H1 (cell line): ENCODE measurements around the gene CALCR. TPM values are rescaled to one million over a fixed set of nuclear protein-coding genes. Genes with fewer than 3 reads are reported as not detected.

Experiments
- CTCF ChIA-PET: fragments of 300-600 bp; sonication (Branson Sonifier 250); formaldehyde crosslinking; loops from one replicate; lab custom pipeline; 2021; ENCODE audit not compliant: partially characterized antibody; lab: Charles Lee
- POLR2A ChIA-PET: fragments of 300-600 bp; sonication (Branson Sonifier 250); formaldehyde crosslinking; loops from one replicate; lab custom pipeline; 2021; ENCODE audit warnings: inconsistent platforms; ENCODE audit not compliant: partially characterized antibody; lab: Charles Lee
- DNase-seq, 2 experiments: peaks; one replicate each; pipeline versions ENCODE4 v3.0.0 to v3.0.0-alpha.2; 2010 to 2022; ENCODE audit warnings: low spot score in 2 of 2, low read depth in 1 of 2, mixed read lengths in 1 of 2
- FAIRE-seq: peaks from 2 replicates; lab custom pipeline; 2011; peaks lifted over from hg19 to GRCh38; lab: Jason Lieb, UNC
- H2AFZ ChIP-seq: 2 replicates; pipeline ENCODE4 v1.8.1; 2012; ENCODE audit warnings: low read length, inconsistent platforms
- H2AK5ac ChIP-seq: 2 replicates; pipeline ENCODE4 v1.6.1; 2013; ENCODE audit warnings: low read depth, low read length
- H2BK120ac ChIP-seq: replicated peaks from 2 replicates; pipeline ENCODE3; 2013; ENCODE audit warnings: low read depth, low read length, inconsistent platforms
- H2BK12ac ChIP-seq: 2 replicates; pipeline ENCODE4 v1.6.1; 2013; ENCODE audit warnings: low read depth, low read length
- H2BK15ac ChIP-seq: 2 replicates; pipeline ENCODE4 v1.6.1; 2013; ENCODE audit warnings: low read length
- H2BK20ac ChIP-seq: 2 replicates; pipeline ENCODE4 v1.6.1; 2013; ENCODE audit warnings: low read length
- H2BK5ac ChIP-seq: 2 replicates; pipeline ENCODE4 v1.6.1; 2013; ENCODE audit warnings: low read depth, low read length
- H3K14ac ChIP-seq: 2 replicates; pipeline ENCODE4 v1.6.1; 2013; ENCODE audit warnings: inconsistent platforms; ENCODE audit not compliant: insufficient read length
- H3K18ac ChIP-seq: 2 replicates; pipeline ENCODE4 v1.6.1; 2013; ENCODE audit warnings: low read length; ENCODE audit errors: extremely low read depth
- H3K23ac ChIP-seq: 2 replicates; pipeline ENCODE4 v1.6.1; 2013; ENCODE audit warnings: inconsistent platforms; ENCODE audit not compliant: insufficient read length
- H3K23me2 ChIP-seq: 2 replicates; pipeline ENCODE4 v1.6.1; 2013; ENCODE audit warnings: low read depth, low read length
- H3K27ac ChIP-seq: 2 replicates; pipeline ENCODE4 v1.6.1; 2011; ENCODE audit warnings: low read depth, low read length, inconsistent platforms
- H3K27me3 ChIP-seq, 4 experiments: replicated peaks in 1 of 4; 1 replicate in 1 of 4; 2 replicates in 3 of 4; pipeline versions ENCODE4 v1.6.1 to v1.8.1; 2011 to 2013; ENCODE audit warnings: low read length in 3 of 4, mild to moderate bottlenecking in 3 of 4, inconsistent platforms in 2 of 4, mixed read lengths in 2 of 4, moderate library complexity in 1 of 4; ENCODE audit not compliant: control insufficient read depth in 3 of 4, insufficient read depth in 3 of 4; ENCODE audit errors: extremely low read depth in 1 of 4
- H3K36me3 ChIP-seq, 4 experiments: 2 replicates each; pipeline versions ENCODE4 v1.6.1 to v1.8.1; 2011 to 2013; ENCODE audit warnings: mild to moderate bottlenecking in 4 of 4, low read length in 3 of 4, moderate library complexity in 2 of 4, control low read depth in 1 of 4, inconsistent platforms in 1 of 4; ENCODE audit not compliant: insufficient read depth in 4 of 4, control insufficient read depth in 2 of 4
- H3K4ac ChIP-seq: replicated peaks from 2 replicates; pipeline ENCODE3; 2013; ENCODE audit warnings: low read length, low read depth, mixed read lengths, inconsistent platforms; ENCODE audit not compliant: insufficient read length
- H3K4me1 ChIP-seq, 4 experiments: replicated peaks in 1 of 4; 1 replicate in 1 of 4; 2 replicates in 3 of 4; pipeline versions ENCODE4 v1.6.1 to v1.8.1; 2011 to 2013; ENCODE audit warnings: low read length in 3 of 4, inconsistent platforms in 2 of 4, mixed read lengths in 1 of 4; ENCODE audit not compliant: insufficient read depth in 4 of 4, control insufficient read depth in 3 of 4
- H3K4me2 ChIP-seq, 2 experiments: 2 replicates each; pipeline versions ENCODE4 v1.6.1 to v1.8.1; 2011 to 2013; ENCODE audit warnings: low read depth in 2 of 2, low read length in 2 of 2, control low read depth in 1 of 2, inconsistent platforms in 1 of 2, mild to moderate bottlenecking in 1 of 2; ENCODE audit not compliant: insufficient read depth in 1 of 2
- H3K4me3 ChIP-seq, 4 experiments: fragments of 200-600, 300-600 bp in 1 of 4; sonication (generic), shearing (Covaris generic), sonication (Bioruptor Twin) in 1 of 4; 2 replicates each; pipeline versions ENCODE4 v1.5.1 to v1.8.1; 2011 to 2016; ENCODE audit warnings: low read length in 4 of 4, low read depth in 3 of 4, control low read depth in 2 of 4, inconsistent platforms in 2 of 4, mild to moderate bottlenecking in 2 of 4, mixed read lengths in 1 of 4, moderate library complexity in 1 of 4; ENCODE audit not compliant: insufficient read depth in 2 of 4; ENCODE audit errors: extremely low read depth in 1 of 4
- H3K56ac ChIP-seq: replicated peaks from 2 replicates; pipeline ENCODE3; 2013; ENCODE audit warnings: low read depth, mild to moderate bottlenecking, mixed read lengths, low read length, inconsistent platforms; ENCODE audit not compliant: insufficient read length
- H3K79me1 ChIP-seq: 2 replicates; pipeline ENCODE4 v1.6.1; 2013; ENCODE audit warnings: low read depth, low read length, control low read depth
- H3K79me2 ChIP-seq, 2 experiments: 2 replicates each; pipeline versions ENCODE4 v1.6.1 to v1.8.1; 2012 to 2013; ENCODE audit warnings: low read length in 2 of 2, mild to moderate bottlenecking in 2 of 2, inconsistent platforms in 1 of 2; ENCODE audit not compliant: insufficient read depth in 2 of 2, control insufficient read depth in 1 of 2
- H3K9ac ChIP-seq, 4 experiments: replicated peaks in 1 of 4; 1 replicate in 1 of 4; 2 replicates in 3 of 4; pipeline versions ENCODE4 v1.6.1 to v1.8.1; 2011 to 2013; ENCODE audit warnings: low read depth in 3 of 4, low read length in 3 of 4, control low read depth in 2 of 4, mild to moderate bottlenecking in 2 of 4, moderate library complexity in 2 of 4, inconsistent platforms in 1 of 4; ENCODE audit errors: extremely low read depth in 1 of 4
- H3K9me3 ChIP-seq, 2 experiments: 2 replicates each; pipeline versions ENCODE4 v1.6.1 to v1.8.1; 2012 to 2013; ENCODE audit warnings: mild to moderate bottlenecking in 2 of 2, moderate library complexity in 2 of 2, control low read depth in 1 of 2, inconsistent platforms in 1 of 2, low read depth in 1 of 2, low read length in 1 of 2, mixed read lengths in 1 of 2; ENCODE audit not compliant: insufficient read depth in 2 of 2
- H4K20me1 ChIP-seq, 2 experiments: replicated peaks in 1 of 2; 2 replicates each; pipeline versions ENCODE3 to v1.8.1; 2011 to 2013; ENCODE audit warnings: inconsistent platforms in 2 of 2, low read length in 2 of 2, mild to moderate bottlenecking in 1 of 2; ENCODE audit not compliant: insufficient read depth in 2 of 2, control insufficient read depth in 1 of 2
- H4K5ac ChIP-seq: 2 replicates; pipeline ENCODE4 v1.6.1; 2013; ENCODE audit warnings: low read length, low read depth, mixed read lengths, inconsistent platforms; ENCODE audit not compliant: insufficient read length
- H4K8ac ChIP-seq: 2 replicates; pipeline ENCODE4 v1.8.0; 2013; ENCODE audit warnings: mild to moderate bottlenecking, moderate library complexity, low read length, inconsistent platforms; ENCODE audit not compliant: insufficient read depth; ENCODE audit errors: extremely low read depth
- H4K91ac ChIP-seq: replicated peaks from 2 replicates; pipeline ENCODE3; 2013; ENCODE audit warnings: low read length, mixed read lengths, inconsistent platforms; ENCODE audit not compliant: insufficient read length
- ASH2L ChIP-seq: fragments of 200-600, 300-600 bp; sonication (generic); IDR thresholded peaks from one replicate; pipeline ENCODE4 v1.7.1; 2017; ENCODE audit warnings: low read length
- BCL11A ChIP-seq, 2 experiments: IDR thresholded peaks; one replicate each; pipeline ENCODE4 v1.6.1; 2011; ENCODE audit warnings: low read depth in 2 of 2, low read length in 2 of 2, mild to moderate bottlenecking in 2 of 2
- GABPA ChIP-seq: IDR thresholded peaks from 2 replicates; pipeline ENCODE4 v1.6.1; 2011; ENCODE audit warnings: mild to moderate bottlenecking, low read length, moderate library complexity, borderline replicate concordance; ENCODE audit not compliant: insufficient read depth
- GTF2F1 ChIP-seq: IDR thresholded peaks from 2 replicates; pipeline ENCODE4 v1.6.1; 2012; ENCODE audit warnings: low read depth, low read length, improper control_type of control experiment, borderline replicate concordance
- JUN ChIP-seq: IDR thresholded peaks from 2 replicates; pipeline ENCODE4 v1.6.1; 2011; ENCODE audit warnings: low read depth, mild to moderate bottlenecking, improper control_type of control experiment, low read length
- POU5F1 ChIP-seq: IDR thresholded peaks from 2 replicates; pipeline ENCODE4 v1.6.1; 2011; ENCODE audit warnings: low read depth, mild to moderate bottlenecking, low read length, moderate library complexity
- RBBP5 ChIP-seq: IDR thresholded peaks from 2 replicates; pipeline ENCODE4 v1.7.1; 2012; ENCODE audit warnings: low read depth, mild to moderate bottlenecking, inconsistent platforms, low read length, moderate library complexity, borderline replicate concordance
- RNF2 ChIP-seq: fragments of 200-900, 300-1000 bp; sonication (generic); IDR thresholded peaks from 2 replicates; pipeline ENCODE4 v1.7.1; 2016; ENCODE audit warnings: borderline replicate concordance, low read depth, mild to moderate bottlenecking, antibody characterized with exemption, low read length; ENCODE audit not compliant: poor library complexity, severe bottlenecking; ENCODE audit errors: missing control alignments
- RXRA ChIP-seq: IDR thresholded peaks from 2 replicates; pipeline ENCODE4 v1.6.1; 2011; ENCODE audit warnings: low read depth, mild to moderate bottlenecking, low read length, moderate library complexity; ENCODE audit not compliant: insufficient read depth
- SIN3A ChIP-seq, 2 experiments: IDR thresholded peaks in 1 of 2; conservative IDR thresholded peaks in 1 of 2; 2 replicates each; pipeline ENCODE4 v1.6.1; 2011 to 2012; ENCODE audit warnings: low read length in 2 of 2, improper control_type of control experiment in 1 of 2, low read depth in 1 of 2, mild to moderate bottlenecking in 1 of 2
- TAF1 ChIP-seq: IDR thresholded peaks from 2 replicates; pipeline ENCODE4 v1.6.1; 2011; ENCODE audit warnings: mild to moderate bottlenecking, low read depth, low read length
- YY1 ChIP-seq: IDR thresholded peaks from 2 replicates; pipeline ENCODE4 v1.6.1; 2011; ENCODE audit warnings: low read depth, mild to moderate bottlenecking, low read length
- WGBS, 2 experiments: shearing (Covaris generic) in 1 of 2; methylation state at CpG; one replicate each; pipeline versions ENCODE4 v1.1.6 to v1.1.7; 2013 to 2015; ENCODE audit warnings: low lambda C conversion rate in 2 of 2, mixed read lengths in 2 of 2, inconsistent platforms in 1 of 2, low coverage in 1 of 2, missing lambda C conversion rate in 1 of 2; ENCODE audit not compliant: insufficient replicate concordance in 2 of 2, insufficient coverage in 1 of 2, insufficient read length in 1 of 2; ENCODE audit errors: extremely low coverage in 1 of 2, missing lambda C conversion rate in 1 of 2; 5-methylcytosine and 5-hydroxymethylcytosine counted together
- polyA plus RNA-seq, 7 experiments: library from polyadenylated mRNA; depleted of rRNA in 3 of 7; stranded (reverse) in 5 of 7; unstranded in 2 of 7; fragments of >200 nt in 5 of 7; fragments of 200-250 nt in 2 of 7; gene quantifications; 1 replicate in 5 of 7; 2 replicates in 1 of 7; 4 replicates in 1 of 7; pipeline versions ENCODE4 v1.2.1 to v1.2.3, GENCODE V29; 2011 to 2013; ENCODE audit warnings: missing spikeins in 2 of 7, mixed read lengths in 2 of 7
- total RNA-seq: library from RNA; stranded (reverse); fragmentation: NEBNext Ultra II Directional; extraction: Animal tissue kit (Norgen Biotek cat#: 25700); gene quantifications from 2 replicates; pipeline ENCODE4 v1.2.1, GENCODE V29; 2021
- TF ChIP-seq, protein P1 (sequence below): IDR thresholded peaks from 2 replicates; pipeline ENCODE4 v1.6.1; 2012; ENCODE audit warnings: inconsistent platforms

CALCR gene
- total and polyA plus RNA-seq, 2 of the 8 experiments (the other 6 are each of a cell fraction or from before 2014, with no cell fraction given), result 1.0 to 3.6 TPM

DNA sequence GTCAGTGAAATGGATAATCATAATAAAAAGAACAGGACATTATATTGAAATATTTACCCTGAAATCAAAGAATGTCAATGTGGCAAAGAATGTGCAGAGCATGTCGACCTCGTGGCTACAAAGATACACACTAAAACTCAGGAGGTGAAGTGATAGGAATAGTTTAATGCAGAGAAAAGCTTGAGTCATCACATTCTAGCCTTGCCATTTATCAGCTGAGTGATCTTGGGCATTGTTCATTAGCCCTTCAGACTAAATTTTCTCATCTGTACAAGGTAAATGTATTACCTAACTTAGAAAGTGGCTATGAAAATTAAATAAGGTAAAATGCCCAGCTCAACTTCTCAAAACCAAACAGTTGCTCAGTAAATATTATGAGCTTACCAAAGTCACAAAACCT is 22.6 kb downstream of the CALCR start:
- H2BK12ac ChIP-seq, result no peak overlapping the region
- H2BK120ac ChIP-seq, result no peak overlapping the region
- H3K9ac ChIP-seq, result no peak overlapping the region
- H3K23ac ChIP-seq, result no peak overlapping the region
- H3K36me3 ChIP-seq, result no peaks in the 10 kb centered on the region
- CTCF ChIA-PET, result interaction anchor here (0.6 to 6.5 kb wide), 42 partner anchors 8 to 945 kb away, joined by 3 to 77 read pairs (median 4); no protein-coding TSS in a partner anchor
- FAIRE-seq (no peak), DNase-seq (no peak)
- no peak overlapping the region for H3K4me2 ChIP-seq
- no peaks in the 10 kb centered on the region for H3K79me2 ChIP-seq
- no peaks in the 10 kb centered on the region for H4K20me1 ChIP-seq
- no peak overlapping the region for H2BK5ac ChIP-seq
- no peak overlapping the region for H2BK15ac ChIP-seq
- no peak overlapping the region for H3K4ac ChIP-seq
- no peak overlapping the region for H3K14ac ChIP-seq
- no peak overlapping the region for H2AFZ ChIP-seq
- no peak overlapping the region for H3K56ac ChIP-seq
- no peak overlapping the region for H3K27ac ChIP-seq
- POLR2A ChIA-PET, result interaction anchor here (1.6 kb wide), 1 partner anchor 109 kb away, joined by 5 read pairs; no protein-coding TSS in a partner anchor
- H3K79me1 ChIP-seq, result no peaks in the 10 kb centered on the region
- no peak overlapping the region for H3K4me3 ChIP-seq
- WGBS, 2 experiments, result 85% methylated on average over 2 of the region's 2 CpGs; no CpG with 5 or more reads in 1 of the 2 experiments
- H3K18ac ChIP-seq, result no peak overlapping the region
- no peaks in the 10 kb centered on the region for H3K9me3 ChIP-seq
- H4K8ac ChIP-seq, result no peak overlapping the region
- peaks cover 0 to 2% (median 0%) of the 10 kb centered on the region in 4 experiments; a peak in 1 of 7 replicates for H3K4me1 ChIP-seq
- H4K91ac ChIP-seq, result no peak overlapping the region
- no peak overlapping the region for H2AK5ac ChIP-seq
- no peaks in the 10 kb centered on the region for H3K27me3 ChIP-seq
- no peaks in the 10 kb centered on the region; the same call in 1 of the 2 replicates for H3K23me2 ChIP-seq
- no peak overlapping the region for H4K5ac ChIP-seq
- H2BK20ac ChIP-seq, result no peak overlapping the region
- TF ChIP-seq RNF2 (no peak), BCL11A (IDR thresholded peaks at IDR 0.05; ENCODE audit: low read depth in 2 of 2, low read length in 2 of 2) (no peak), GTF2F1 (no peak), RBBP5 (no peak), ASH2L (no peak), GABPA (no peak), POU5F1 (no peak), RXRA (no peak), JUN (no peak), YY1 (no peak), TAF1 (no peak), SIN3A (conservative IDR thresholded peaks at IDR 0.05 in 1 of 2, IDR thresholded peaks at IDR 0.05 in 1 of 2; ENCODE audit: low read depth in 1 of 2, low read length in 2 of 2) (no peak)
- TF ChIP-seq, protein P1, sequence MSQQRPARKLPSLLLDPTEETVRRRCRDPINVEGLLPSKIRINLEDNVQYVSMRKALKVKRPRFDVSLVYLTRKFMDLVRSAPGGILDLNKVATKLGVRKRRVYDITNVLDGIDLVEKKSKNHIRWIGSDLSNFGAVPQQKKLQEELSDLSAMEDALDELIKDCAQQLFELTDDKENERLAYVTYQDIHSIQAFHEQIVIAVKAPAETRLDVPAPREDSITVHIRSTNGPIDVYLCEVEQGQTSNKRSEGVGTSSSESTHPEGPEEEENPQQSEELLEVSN, result no peak
